Fibroblast of the aortic adventitia (primary cell): ENCODE results near the gene MIGA1. TPM values are rescaled to one million over a fixed set of nuclear protein-coding genes. Genes with fewer than 3 reads are reported as not detected.
A peak's percentile ranks its signal among the peaks of the same experiment; 100 is the strongest.

ENCODE experiments used
- DNase-seq: peaks from one replicate; pipeline ENCODE4 v3.0.0-alpha.2; 2010; ENCODE audit warnings: low read depth
- H3K4me3 ChIP-seq: 2 replicates; pipeline ENCODE4 v1.5.1; 2011; ENCODE audit warnings: low read depth, mild to moderate bottlenecking, control low read depth, low read length, moderate library complexity
- CTCF ChIP-seq: IDR thresholded peaks from 2 replicates; pipeline ENCODE4 v1.5.1; 2011; ENCODE audit warnings: mild to moderate bottlenecking, low read length, control low read depth, inconsistent platforms; ENCODE audit not compliant: insufficient read depth
- total RNA-seq: library from RNA; depleted of rRNA; stranded (reverse); fragments of >200 nt; gene quantifications from 2 replicates; pipeline ENCODE4 v1.2.3, GENCODE V29; 2012; ENCODE audit warnings: low replicate concordance

Gene MIGA1
- total RNA-seq, 1 donor: 19.3 TPM

GRCh38 chr1:77846966-77847365, 67.5 kb downstream of the MIGA1 start:
- DNase-seq: no peak
- TF ChIP-seq CTCF: no peak
- no peak overlapping the region for H3K4me3 ChIP-seq

- no peak for DNase-seq
- H3K4me3 ChIP-seq: no peak overlapping the region
- TF ChIP-seq CTCF: no peak
Observed at GRCh38 chr1:77847621-77848080, 68.2 kb downstream of the MIGA1 start.

- DNase-seq: no peak
- no peak for TF ChIP-seq CTCF
- no peak overlapping the region for H3K4me3 ChIP-seq
Observed at GRCh38 chr1:77850082-77850481, 70.6 kb downstream of the MIGA1 start.

- no peak overlapping the region for H3K4me3 ChIP-seq
- no peak for TF ChIP-seq CTCF
- DNase-seq: peak; percentile 46
Observed at GRCh38 chr1:77857552-77857951, 78.1 kb downstream of the MIGA1 start.

- no peak for TF ChIP-seq CTCF
- H3K4me3 ChIP-seq: no peak overlapping the region
- DNase-seq: no peak
Observed at GRCh38 chr1:77858725-77859124, 79.3 kb downstream of the MIGA1 start.

GRCh38 chr1:77859248-77859647, 79.8 kb downstream of the MIGA1 start:
- no peak for DNase-seq
- H3K4me3 ChIP-seq: no peak overlapping the region
- no peak for TF ChIP-seq CTCF

GRCh38 chr1:77866296-77866695, 86.8 kb downstream of the MIGA1 start:
- no peak for DNase-seq
- no peak overlapping the region for H3K4me3 ChIP-seq
- TF ChIP-seq CTCF: no peak
